ENCODE data around the gene TMEM255B.
A peak's percentile ranks its signal among the peaks of the same experiment; 100 is the strongest.
"Not testable (repeated sequence)": the region's sequence is repeated elsewhere in the genome, so short reads cannot be mapped to it uniquely, and the experiment has no call there.

The TMEM255B gene

GRCh38 chr13:113752211-113752986 lies 6.6 kb upstream of the TMEM255B start:
- not testable (repeated sequence) for H3K4me3 ChIP-seq (ENCODE audit: low read depth in 1 of 2, low read length in 2 of 2); H3K9ac ChIP-seq (ENCODE audit: low read length); H3K27ac ChIP-seq (ENCODE audit: low read depth, low read length); H3K9me3 ChIP-seq (ENCODE audit: low read length); H3K4me1 ChIP-seq (ENCODE audit: insufficient read depth, low read length); H3K36me3 ChIP-seq (ENCODE audit: insufficient read depth, low read length); H3K27me3 ChIP-seq (ENCODE audit: control insufficient read depth in 1 of 2, insufficient read depth in 2 of 2, low read length in 2 of 2)

GRCh38 chr13:113753171-113753570 lies 5.9 kb upstream of the TMEM255B start:
- H3K9ac ChIP-seq (ENCODE audit: low read length) = no peak overlapping the region
- H3K27ac ChIP-seq (ENCODE audit: low read depth, low read length) = no peak overlapping the region
- no peak overlapping the region for H3K4me3 ChIP-seq (ENCODE audit: low read depth in 1 of 2, low read length in 2 of 2)

GRCh38 chr13:113754242-113754641 lies 4.8 kb upstream of the TMEM255B start:
- H3K36me3 ChIP-seq (ENCODE audit: insufficient read depth, low read length) = no peaks in the 10 kb centered on the region
- H3K4me1 ChIP-seq (ENCODE audit: insufficient read depth, low read length) = peaks cover 9% of the 10 kb centered on the region
- no peak overlapping the region for H3K27ac ChIP-seq (ENCODE audit: low read depth, low read length)
- no peak overlapping the region for H3K9ac ChIP-seq (ENCODE audit: low read length)
- H3K9me3 ChIP-seq (ENCODE audit: low read length) = no peaks in the 10 kb centered on the region
- H3K4me3 ChIP-seq (ENCODE audit: low read depth in 1 of 2, low read length in 2 of 2) = no peak overlapping the region
- peaks cover 4 to 10% of the 10 kb centered on the region in 2 donors for H3K27me3 ChIP-seq (ENCODE audit: control insufficient read depth in 1 of 2, insufficient read depth in 2 of 2, low read length in 2 of 2)

More at GRCh38 chr13:113753171-113753570, 5.9 kb upstream of the TMEM255B start:
- Histone ChIP-seq H3K36me3 (ENCODE audit: insufficient read depth, low read length) (no peaks in the 10 kb centered on the region), H3K9me3 (ENCODE audit: low read length) (no peaks in the 10 kb centered on the region), H3K4me1 (ENCODE audit: insufficient read depth, low read length) (peaks cover 4% of the 10 kb centered on the region), H3K27me3 (ENCODE audit: control insufficient read depth in 1 of 2, insufficient read depth in 2 of 2, low read length in 2 of 2) (peaks cover 2 to 9% of the 10 kb centered on the region in 2 donors)

GRCh38 chr13:113754691-113755090 lies 4.3 kb upstream of the TMEM255B start:
- peaks cover 4 to 14% of the 10 kb centered on the region in 2 donors for H3K27me3 ChIP-seq (ENCODE audit: control insufficient read depth in 1 of 2, insufficient read depth in 2 of 2, low read length in 2 of 2)
- no peaks in the 10 kb centered on the region for H3K36me3 ChIP-seq (ENCODE audit: insufficient read depth, low read length)
- H3K9ac ChIP-seq (ENCODE audit: low read length) = no peak overlapping the region
- peaks cover 13% of the 10 kb centered on the region for H3K4me1 ChIP-seq (ENCODE audit: insufficient read depth, low read length)
- no peaks in the 10 kb centered on the region for H3K9me3 ChIP-seq (ENCODE audit: low read length)
- no peak overlapping the region for H3K27ac ChIP-seq (ENCODE audit: low read depth, low read length)
- no peak overlapping the region for H3K4me3 ChIP-seq (ENCODE audit: low read depth in 1 of 2, low read length in 2 of 2)

GRCh38 chr13:113756441-113757097 lies 2.5 kb upstream of the TMEM255B start:
- Histone ChIP-seq H3K27me3 (ENCODE audit: control insufficient read depth in 1 of 2, insufficient read depth in 2 of 2, low read length in 2 of 2) (peaks cover 14 to 27% of the 10 kb centered on the region in 2 donors), H3K27ac (ENCODE audit: low read depth, low read length) (no peak overlapping the region), H3K36me3 (ENCODE audit: insufficient read depth, low read length) (no peaks in the 10 kb centered on the region), H3K9ac (ENCODE audit: low read length) (no peak overlapping the region), H3K4me1 (ENCODE audit: insufficient read depth, low read length) (peaks cover 16% of the 10 kb centered on the region), H3K9me3 (ENCODE audit: low read length) (no peaks in the 10 kb centered on the region), H3K4me3 (ENCODE audit: low read depth in 1 of 2, low read length in 2 of 2) (no peak overlapping the region)

- peak overlapping the region; percentile 20 for H3K9ac ChIP-seq (ENCODE audit: low read length)
- H3K27me3 ChIP-seq (ENCODE audit: control insufficient read depth in 1 of 2, insufficient read depth in 2 of 2, low read length in 2 of 2) = peaks cover 14 to 25% of the 10 kb centered on the region in 2 donors
- no peak overlapping the region for H3K27ac ChIP-seq (ENCODE audit: low read depth, low read length)
- H3K4me1 ChIP-seq (ENCODE audit: insufficient read depth, low read length) = peaks cover 16% of the 10 kb centered on the region
- H3K4me3 ChIP-seq (ENCODE audit: low read depth in 1 of 2, low read length in 2 of 2) = peak overlapping the region; percentile 80 to 87
- H3K9me3 ChIP-seq (ENCODE audit: low read length) = no peaks in the 10 kb centered on the region
- no peaks in the 10 kb centered on the region for H3K36me3 ChIP-seq (ENCODE audit: insufficient read depth, low read length)
Observed at GRCh38 chr13:113759525-113760137, 605 bp downstream of the TMEM255B start.

GRCh38 chr13:113761136-113761535 lies 2.1 kb downstream of the TMEM255B start:
- Histone ChIP-seq H3K4me1 (ENCODE audit: insufficient read depth, low read length) (peaks cover 16% of the 10 kb centered on the region), H3K27me3 (ENCODE audit: control insufficient read depth in 1 of 2, insufficient read depth in 2 of 2, low read length in 2 of 2) (peaks cover 14 to 21% of the 10 kb centered on the region in 2 donors), H3K4me3 (ENCODE audit: low read depth in 1 of 2, low read length in 2 of 2) (no peak overlapping the region), H3K27ac (ENCODE audit: low read depth, low read length) (no peak overlapping the region), H3K9me3 (ENCODE audit: low read length) (no peaks in the 10 kb centered on the region), H3K9ac (ENCODE audit: low read length) (no peak overlapping the region), H3K36me3 (ENCODE audit: insufficient read depth, low read length) (no peaks in the 10 kb centered on the region)

GRCh38 chr13:113762075-113762474 lies 3.0 kb downstream of the TMEM255B start:
- no peaks in the 10 kb centered on the region for H3K36me3 ChIP-seq (ENCODE audit: insufficient read depth, low read length)
- no peak overlapping the region for H3K4me3 ChIP-seq (ENCODE audit: low read depth in 1 of 2, low read length in 2 of 2)
- no peaks in the 10 kb centered on the region for H3K9me3 ChIP-seq (ENCODE audit: low read length)
- no peak overlapping the region for H3K27ac ChIP-seq (ENCODE audit: low read depth, low read length)
- no peak overlapping the region for H3K9ac ChIP-seq (ENCODE audit: low read length)
- H3K4me1 ChIP-seq (ENCODE audit: insufficient read depth, low read length) = peaks cover 16% of the 10 kb centered on the region
- H3K27me3 ChIP-seq (ENCODE audit: control insufficient read depth in 1 of 2, insufficient read depth in 2 of 2, low read length in 2 of 2) = peaks cover 14 to 21% of the 10 kb centered on the region in 2 donors

GRCh38 chr13:113762538-113762937 lies 3.5 kb downstream of the TMEM255B start:
- Histone ChIP-seq H3K9ac (ENCODE audit: low read length) (no peak overlapping the region), H3K9me3 (ENCODE audit: low read length) (no peaks in the 10 kb centered on the region), H3K27ac (ENCODE audit: low read depth, low read length) (no peak overlapping the region), H3K4me3 (ENCODE audit: low read depth in 1 of 2, low read length in 2 of 2) (no peak overlapping the region), H3K4me1 (ENCODE audit: insufficient read depth, low read length) (peaks cover 16% of the 10 kb centered on the region), H3K36me3 (ENCODE audit: insufficient read depth, low read length) (no peaks in the 10 kb centered on the region), H3K27me3 (ENCODE audit: control insufficient read depth in 1 of 2, insufficient read depth in 2 of 2, low read length in 2 of 2) (peaks cover 14 to 21% of the 10 kb centered on the region in 2 donors)

- no peak overlapping the region for H3K9ac ChIP-seq (ENCODE audit: low read length)
- peaks cover 11% of the 10 kb centered on the region for H3K4me1 ChIP-seq (ENCODE audit: insufficient read depth, low read length)
- no peaks in the 10 kb centered on the region for H3K36me3 ChIP-seq (ENCODE audit: insufficient read depth, low read length)
- peaks cover 10 to 21% of the 10 kb centered on the region in 2 donors for H3K27me3 ChIP-seq (ENCODE audit: control insufficient read depth in 1 of 2, insufficient read depth in 2 of 2, low read length in 2 of 2)
- no peak overlapping the region for H3K4me3 ChIP-seq (ENCODE audit: low read depth in 1 of 2, low read length in 2 of 2)
- H3K9me3 ChIP-seq (ENCODE audit: low read length) = no peaks in the 10 kb centered on the region
- no peak overlapping the region for H3K27ac ChIP-seq (ENCODE audit: low read depth, low read length)
Observed at GRCh38 chr13:113763254-113763653, 4.2 kb downstream of the TMEM255B start.

- no peak overlapping the region for H3K4me3 ChIP-seq (ENCODE audit: low read depth in 1 of 2, low read length in 2 of 2)
- no peaks in the 10 kb centered on the region for H3K9me3 ChIP-seq (ENCODE audit: low read length)
- H3K36me3 ChIP-seq (ENCODE audit: insufficient read depth, low read length) = no peaks in the 10 kb centered on the region
Observed at GRCh38 chr13:113763961-113764792, 5.2 kb downstream of the TMEM255B start.

More at GRCh38 chr13:113763961-113764792, 5.2 kb downstream of the TMEM255B start:
- H3K27ac ChIP-seq (ENCODE audit: low read depth, low read length) = no peak overlapping the region
- H3K9ac ChIP-seq (ENCODE audit: low read length) = no peak overlapping the region
- H3K27me3 ChIP-seq (ENCODE audit: control insufficient read depth in 1 of 2, insufficient read depth in 2 of 2, low read length in 2 of 2) = peaks cover 10 to 21% of the 10 kb centered on the region in 2 donors
- H3K4me1 ChIP-seq (ENCODE audit: insufficient read depth, low read length) = peaks cover 7% of the 10 kb centered on the region
